CD14-positive monocyte (primary cell): ENCODE data around the gene MRNIP. TPM values are rescaled to one million over a fixed set of nuclear protein-coding genes. Genes with fewer than 3 reads are reported as not detected.

ENCODE experiments used
- DNase-seq, 3 donors: peaks; one replicate each; pipeline ENCODE4 v3.0.0-alpha.2; 2011 to 2022
- H2AFZ ChIP-seq: 2 replicates; pipeline ENCODE4 v1.6.0; 2012; ENCODE audit warnings: mild to moderate bottlenecking, low read depth, low read length, inconsistent platforms; ENCODE audit not compliant: insufficient read depth, poor library complexity, severe bottlenecking
- H3K27ac ChIP-seq, 2 donors: 1 replicate in 1 of 2; 2 replicates in 1 of 2; pipeline ENCODE4 v1.5.1; 2012 to 2013; ENCODE audit warnings: low read length in 2 of 2, control low read depth in 1 of 2, inconsistent platforms in 1 of 2, low read depth in 1 of 2, mild to moderate bottlenecking in 1 of 2
- H3K27me3 ChIP-seq, 2 donors: one replicate each; pipeline versions ENCODE4 v1.6.0 to v1.6.1; 2011 to 2013; ENCODE audit warnings: low read length in 2 of 2; ENCODE audit not compliant: control insufficient read depth in 2 of 2, insufficient read depth in 2 of 2
- H3K36me3 ChIP-seq, 2 donors: replicated peaks in 1 of 2; 1 replicate in 1 of 2; 2 replicates in 1 of 2; pipeline versions ENCODE4 v1.5.1 to v1.6.1; 2012 to 2013; ENCODE audit warnings: low read length in 2 of 2, control low read depth in 1 of 2, inconsistent platforms in 1 of 2, mild to moderate bottlenecking in 1 of 2; ENCODE audit not compliant: insufficient read depth in 2 of 2, control insufficient read depth in 1 of 2
- H3K4me1 ChIP-seq, 2 donors: 1 replicate in 1 of 2; 2 replicates in 1 of 2; pipeline versions ENCODE4 v1.5.1 to v1.6.1; 2012 to 2013; ENCODE audit warnings: low read length in 2 of 2, control low read depth in 1 of 2, inconsistent platforms in 1 of 2, mild to moderate bottlenecking in 1 of 2, moderate library complexity in 1 of 2; ENCODE audit not compliant: insufficient read depth in 2 of 2, control insufficient read depth in 1 of 2
- H3K4me2 ChIP-seq: replicated peaks from 2 replicates; pipeline ENCODE3; 2012; ENCODE audit warnings: low read length, moderate library complexity, mild to moderate bottlenecking; ENCODE audit not compliant: poor library complexity, severe bottlenecking; ENCODE audit errors: extremely low read depth
- H3K4me3 ChIP-seq, 3 experiments: fragments of 200-600 bp in 1 of 3; sonication (generic) in 1 of 3; replicated peaks in 1 of 3; 1 replicate in 2 of 3; 2 replicates in 1 of 3; pipeline ENCODE4 v1.5.1; 2011 to 2013; ENCODE audit warnings: low read length in 3 of 3, mild to moderate bottlenecking in 3 of 3, control low read depth in 2 of 3, low read depth in 2 of 3, inconsistent platforms in 1 of 3, moderate library complexity in 1 of 3
- H3K79me2 ChIP-seq: 2 replicates; pipeline ENCODE4 v1.6.0; 2012; ENCODE audit warnings: mild to moderate bottlenecking, control low read depth, inconsistent platforms, low read length, moderate library complexity; ENCODE audit not compliant: insufficient read depth
- H3K9ac ChIP-seq: 2 replicates; pipeline ENCODE4 v1.6.0; 2017; ENCODE audit warnings: low read length, mild to moderate bottlenecking; ENCODE audit not compliant: insufficient read depth, poor library complexity, severe bottlenecking
- H3K9me3 ChIP-seq, 2 donors: replicated peaks in 1 of 2; 1 replicate in 1 of 2; 2 replicates in 1 of 2; pipeline versions ENCODE4 v1.5.1 to v1.6.1; 2012 to 2013; ENCODE audit warnings: low read length in 2 of 2, control low read depth in 1 of 2; ENCODE audit not compliant: control insufficient read depth in 1 of 2, insufficient read depth in 1 of 2
- H4K20me1 ChIP-seq: 2 replicates; pipeline ENCODE4 v1.6.0; 2012; ENCODE audit warnings: mild to moderate bottlenecking, low read length, control low read depth, moderate library complexity; ENCODE audit not compliant: insufficient read depth
- H3K27ac Mint-ChIP-seq, 7 donors: one replicate each; pipeline ENCODE4 v1.8.0; 2020; ENCODE audit warnings: mild to moderate bottlenecking in 7 of 7, mixed read lengths in 7 of 7, moderate library complexity in 6 of 7, inconsistent platforms in 2 of 7
- H3K27me3 Mint-ChIP-seq, 3 donors: one replicate each; pipeline ENCODE4 v1.8.0; 2021 to 2022; ENCODE audit warnings: low read depth in 3 of 3, mild to moderate bottlenecking in 3 of 3, mixed read lengths in 3 of 3, moderate library complexity in 3 of 3, inconsistent platforms in 1 of 3
- H3K36me3 Mint-ChIP-seq, 2 donors: one replicate each; pipeline ENCODE4 v1.8.0; 2020; ENCODE audit warnings: mixed read lengths in 2 of 2, inconsistent platforms in 1 of 2, mild to moderate bottlenecking in 1 of 2
- H3K4me1 Mint-ChIP-seq: one replicate; pipeline ENCODE4 v1.8.0; 2020; ENCODE audit warnings: mild to moderate bottlenecking, mixed read lengths
- H3K4me3 Mint-ChIP-seq, 2 donors: one replicate each; pipeline ENCODE4 v1.8.0; 2020; ENCODE audit warnings: mild to moderate bottlenecking in 2 of 2, mixed read lengths in 2 of 2, moderate library complexity in 1 of 2
- H3K9me3 Mint-ChIP-seq, 7 donors: one replicate each; pipeline ENCODE4 v1.8.0; 2020 to 2022; ENCODE audit warnings: mixed read lengths in 7 of 7, mild to moderate bottlenecking in 6 of 7, moderate library complexity in 6 of 7, inconsistent platforms in 2 of 7
- WGBS: methylation state at CpG from one replicate; pipeline ENCODE4 v1.1.5; 2013; ENCODE audit warnings: missing lambda C conversion rate; ENCODE audit not compliant: insufficient coverage; 5-methylcytosine and 5-hydroxymethylcytosine counted together
- intact Hi-C, 2 donors: fragments of 100-400 bp; cut with micrococcal nuclease; formaldehyde crosslinking; loops; one replicate each; pipeline versions ENCODE4 v1.15.0 to v1.15.1; 2023
- polyA plus RNA-seq, 3 donors: library from polyadenylated mRNA; depleted of rRNA in 1 of 3; unstranded in 2 of 3; stranded (reverse) in 1 of 3; fragments of 300-500 nt in 2 of 3; fragments of >200 nt in 1 of 3; fragmentation: Illumina TruSeq in 2 of 3; gene quantifications; 1 replicate in 2 of 3; 2 replicates in 1 of 3; pipeline ENCODE4 v1.2.3, GENCODE V29; 2012 to 2021
- TF ChIP-seq, protein P1 (sequence below): fragments of 200-600 bp; IDR thresholded peaks from one replicate; pipeline ENCODE4 v1.8.0; 2022; ENCODE audit warnings: antibody characterized with exemption, mild to moderate bottlenecking

The MRNIP gene
- polyA plus RNA-seq, 3 donors: 1.2 to 23.0 (median 1.4) TPM

DNA sequence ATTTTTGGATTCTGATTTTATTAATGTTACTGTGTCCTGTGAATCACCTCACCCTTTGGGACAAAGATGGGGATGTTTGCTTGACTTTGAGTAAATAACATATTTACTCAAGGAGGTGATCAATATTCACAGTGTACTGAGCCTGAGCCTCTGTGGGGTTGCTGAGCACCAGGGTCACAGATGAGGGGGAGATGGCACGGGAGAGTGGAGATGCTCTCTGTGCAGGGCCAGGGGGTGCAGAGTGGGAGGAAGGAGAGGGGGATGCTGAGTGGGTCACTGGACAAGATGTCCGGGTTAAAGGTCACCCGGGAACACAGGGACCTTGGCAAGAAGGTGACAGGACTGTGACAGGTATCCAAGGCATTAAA, 33.9 kb downstream of the MRNIP start:
- TF ChIP-seq, protein P1, sequence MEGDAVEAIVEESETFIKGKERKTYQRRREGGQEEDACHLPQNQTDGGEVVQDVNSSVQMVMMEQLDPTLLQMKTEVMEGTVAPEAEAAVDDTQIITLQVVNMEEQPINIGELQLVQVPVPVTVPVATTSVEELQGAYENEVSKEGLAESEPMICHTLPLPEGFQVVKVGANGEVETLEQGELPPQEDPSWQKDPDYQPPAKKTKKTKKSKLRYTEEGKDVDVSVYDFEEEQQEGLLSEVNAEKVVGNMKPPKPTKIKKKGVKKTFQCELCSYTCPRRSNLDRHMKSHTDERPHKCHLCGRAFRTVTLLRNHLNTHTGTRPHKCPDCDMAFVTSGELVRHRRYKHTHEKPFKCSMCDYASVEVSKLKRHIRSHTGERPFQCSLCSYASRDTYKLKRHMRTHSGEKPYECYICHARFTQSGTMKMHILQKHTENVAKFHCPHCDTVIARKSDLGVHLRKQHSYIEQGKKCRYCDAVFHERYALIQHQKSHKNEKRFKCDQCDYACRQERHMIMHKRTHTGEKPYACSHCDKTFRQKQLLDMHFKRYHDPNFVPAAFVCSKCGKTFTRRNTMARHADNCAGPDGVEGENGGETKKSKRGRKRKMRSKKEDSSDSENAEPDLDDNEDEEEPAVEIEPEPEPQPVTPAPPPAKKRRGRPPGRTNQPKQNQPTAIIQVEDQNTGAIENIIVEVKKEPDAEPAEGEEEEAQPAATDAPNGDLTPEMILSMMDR: no peak
- Histone ChIP-seq H3K9ac (no peak overlapping the region), H4K20me1 (peaks cover 90% of the 10 kb centered on the region), H3K4me1 (peaks cover 38 to 53% of the 10 kb centered on the region in 2 donors), H3K4me3 (no peak overlapping the region), H2AFZ (no peak overlapping the region), H3K9me3 (no peaks in the 10 kb centered on the region), H3K36me3 (peaks cover 67 to 71% of the 10 kb centered on the region in 2 donors), H3K27ac (no peak overlapping the region), H3K79me2 (peaks cover 68% of the 10 kb centered on the region), H3K4me2 (no peak overlapping the region), H3K27me3 (no peaks in the 10 kb centered on the region)
- H3K9me3 Mint-ChIP-seq: peaks cover 0 to 2% (median 0%) of the 10 kb centered on the region in 7 donors
- peaks cover 0 to 1% (median 0%) of the 10 kb centered on the region in 3 donors for H3K27me3 Mint-ChIP-seq
- 100% methylated on average over 1 of the region's 3 CpGs for WGBS
- H3K27ac Mint-ChIP-seq: peak overlapping the region in 3 of 7 donors; percentile 20 to 70 (median 42)
- peaks cover 72 to 76% of the 10 kb centered on the region in 2 donors for H3K36me3 Mint-ChIP-seq
- H3K4me3 Mint-ChIP-seq: no peak overlapping the region
- intact Hi-C loops: loop anchor here in 1 of 2 donors (10.0 kb wide), 2 partner anchors 150 to 200 kb away; partner anchors contain the start of gene HNRNPH1
- peaks cover 57% of the 10 kb centered on the region for H3K4me1 Mint-ChIP-seq
- no peak for DNase-seq

DNA sequence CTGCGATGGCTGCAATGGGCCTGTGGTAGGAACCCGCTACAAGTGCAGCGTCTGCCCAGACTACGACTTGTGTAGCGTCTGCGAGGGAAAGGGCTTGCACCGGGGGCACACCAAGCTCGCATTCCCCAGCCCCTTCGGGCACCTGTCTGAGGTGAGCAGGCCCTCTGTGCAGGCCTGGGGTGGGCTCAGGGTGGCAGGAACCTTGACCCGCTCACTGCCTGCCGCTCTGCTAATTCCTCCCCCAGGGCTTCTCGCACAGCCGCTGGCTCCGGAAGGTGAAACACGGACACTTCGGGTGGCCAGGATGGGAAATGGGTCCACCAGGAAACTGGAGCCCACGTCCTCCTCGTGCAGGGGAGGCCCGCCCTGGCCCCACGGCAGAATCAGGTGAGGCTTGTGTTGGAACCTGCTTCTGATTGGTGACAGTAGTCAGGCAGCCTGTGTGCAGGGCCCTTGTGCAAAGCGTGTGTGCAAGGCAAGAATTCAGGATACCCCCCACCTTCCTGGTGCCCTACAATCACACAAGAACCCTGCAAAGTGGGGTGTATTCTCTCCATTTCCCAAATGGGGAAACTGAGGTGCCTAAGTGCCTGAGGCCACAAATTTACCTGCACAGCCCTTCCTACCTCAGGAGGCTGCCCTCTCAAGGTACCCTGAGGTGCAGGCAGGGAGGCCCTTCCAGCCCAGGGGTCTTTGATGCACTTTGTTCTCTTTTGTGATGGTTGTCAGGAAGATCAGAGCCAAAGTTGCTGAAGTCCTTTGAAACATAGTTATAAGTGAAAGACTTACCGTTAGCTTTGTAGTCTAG, 34.5 kb downstream of the MRNIP start:
- peaks cover 66% of the 10 kb centered on the region for H3K79me2 ChIP-seq
- peaks cover 66 to 70% of the 10 kb centered on the region in 2 donors for H3K36me3 Mint-ChIP-seq
- no peak overlapping the region for H2AFZ ChIP-seq
- no peak overlapping the region for H3K4me2 ChIP-seq
- H3K9me3 ChIP-seq: no peaks in the 10 kb centered on the region
- 95% methylated on average over 21 of the region's 22 CpGs for WGBS
- H3K4me3 ChIP-seq: no peak overlapping the region
- H3K9ac ChIP-seq: no peak overlapping the region
- DNase-seq: no peak
- H3K27ac Mint-ChIP-seq: peak overlapping the region in 3 of 7 donors; percentile 20 to 70 (median 62)
- no peak overlapping the region for H3K4me3 Mint-ChIP-seq
- peaks cover 84% of the 10 kb centered on the region for H4K20me1 ChIP-seq
- H3K4me1 ChIP-seq: peaks cover 44 to 59% of the 10 kb centered on the region in 2 donors
- H3K27ac ChIP-seq: no peak overlapping the region
- H3K27me3 ChIP-seq: no peaks in the 10 kb centered on the region
- H3K36me3 ChIP-seq: peaks cover 61 to 66% of the 10 kb centered on the region in 2 donors
- intact Hi-C loops: loop anchor here in 1 of 2 donors (10.0 kb wide), 2 partner anchors 151 to 199 kb away; partner anchors contain the start of gene HNRNPH1
- H3K9me3 Mint-ChIP-seq: peaks cover 0 to 2% (median 0%) of the 10 kb centered on the region in 7 donors
- peaks cover 60% of the 10 kb centered on the region for H3K4me1 Mint-ChIP-seq
- TF ChIP-seq, protein P1: no peak
- peaks cover 0 to 1% (median 0%) of the 10 kb centered on the region in 3 donors for H3K27me3 Mint-ChIP-seq
